ENCODE measurements around the gene HCAR3. TPM values are rescaled to one million over a fixed set of nuclear protein-coding genes. Genes with fewer than 3 reads are reported as not detected.
"Not testable (repeated sequence)": the region's sequence is repeated elsewhere in the genome, so short reads cannot be mapped to it uniquely, and the experiment has no call there.

Gene HCAR3
- polyA plus RNA-seq, 3 donors: 0.10 to 0.40 (median 0.26) TPM

DNA sequence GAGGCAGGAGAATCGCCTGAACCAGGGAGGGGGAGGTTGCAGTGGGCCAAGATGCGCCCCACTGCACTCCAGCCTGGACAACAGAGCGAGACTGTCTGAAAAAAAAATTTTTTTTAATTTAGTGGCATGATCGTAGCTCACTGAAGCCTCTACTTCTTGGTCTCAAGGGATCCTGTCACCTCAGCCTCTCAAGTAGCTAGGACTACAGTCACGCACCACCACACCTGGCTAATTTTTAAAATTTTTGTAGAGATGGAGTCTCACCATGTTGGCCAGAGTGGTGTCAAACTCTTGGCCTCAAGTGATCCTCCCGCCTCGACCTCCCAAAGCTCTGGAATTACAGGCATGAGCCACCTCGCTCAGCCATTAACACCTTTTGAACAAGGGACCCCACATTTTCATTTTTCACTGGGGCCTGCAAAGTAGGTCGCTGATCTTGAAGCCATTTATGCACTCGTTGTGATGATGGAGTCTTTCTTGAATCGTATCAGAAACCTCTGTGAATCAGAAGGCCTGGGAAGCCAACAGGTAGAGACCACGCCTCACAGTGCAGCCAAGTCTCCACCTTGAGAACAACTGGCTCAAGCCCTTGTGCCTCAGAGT lies 8.1 kb upstream of the HCAR3 start:
- DNase-seq: no peak

DNA sequence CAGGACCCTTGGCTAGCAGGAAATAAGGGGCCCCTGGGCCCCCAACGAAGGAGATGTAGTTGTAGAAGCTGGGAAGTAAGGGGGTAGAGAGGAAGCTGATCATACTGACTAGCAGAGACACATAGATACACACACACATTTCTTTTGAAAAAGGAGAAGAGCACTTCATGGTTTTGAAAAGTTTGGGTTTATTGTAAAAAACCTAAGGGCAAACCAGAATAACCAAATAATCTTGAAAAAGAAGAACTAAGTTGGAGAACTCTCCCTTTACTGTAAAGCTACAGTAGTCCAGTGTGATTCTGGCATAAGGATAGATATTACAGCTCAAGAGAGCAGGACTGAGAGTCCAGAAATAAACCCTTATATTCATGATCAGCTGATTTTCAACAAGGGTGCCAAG lies 5.8 kb upstream of the HCAR3 start:
- no peak for DNase-seq

DNA sequence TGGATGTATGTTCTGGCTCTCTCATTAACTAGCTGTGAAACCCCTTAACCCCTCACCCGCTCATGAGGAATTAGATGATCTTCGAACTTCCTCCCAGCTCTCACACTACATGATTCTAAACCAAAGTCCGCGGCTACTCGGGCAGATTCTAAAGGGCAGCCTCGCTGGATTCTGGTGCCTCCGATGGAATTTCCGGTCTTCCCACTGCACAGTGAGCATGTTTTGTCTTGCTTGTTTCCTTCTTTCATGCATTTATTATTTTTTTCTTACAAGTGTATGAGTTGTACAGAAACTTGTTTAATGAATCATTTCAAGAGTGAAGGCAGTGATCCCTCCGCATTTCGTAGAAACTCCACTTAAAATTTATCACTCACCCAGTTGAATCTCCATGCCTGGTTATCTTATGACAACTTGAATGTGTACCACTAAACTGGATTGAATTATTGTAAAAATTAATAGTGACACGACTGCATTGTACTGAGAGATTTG lies 4.5 kb upstream of the HCAR3 start:
- no peak for DNase-seq

DNA sequence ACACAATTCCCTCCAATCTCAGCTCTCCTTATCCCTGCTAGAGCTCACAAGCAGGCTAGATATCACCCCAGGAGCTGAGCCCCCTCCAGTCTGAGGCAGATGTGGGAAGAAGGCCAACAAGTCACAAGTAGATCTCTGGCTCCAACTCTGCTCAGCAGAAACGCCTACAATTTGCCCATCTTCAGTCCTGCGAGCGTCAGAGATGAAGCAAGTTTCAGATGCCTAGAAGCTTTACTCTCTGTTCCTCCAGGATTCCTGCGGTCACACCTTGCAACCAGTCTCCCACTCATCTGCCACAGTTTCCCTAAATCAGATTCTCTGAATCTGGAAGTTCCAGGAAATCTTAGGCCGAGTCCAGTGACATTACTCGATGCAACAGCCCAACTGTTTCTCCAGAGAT lies 1.4 kb downstream of the HCAR3 start:
- not testable (repeated sequence) for DNase-seq

DNA sequence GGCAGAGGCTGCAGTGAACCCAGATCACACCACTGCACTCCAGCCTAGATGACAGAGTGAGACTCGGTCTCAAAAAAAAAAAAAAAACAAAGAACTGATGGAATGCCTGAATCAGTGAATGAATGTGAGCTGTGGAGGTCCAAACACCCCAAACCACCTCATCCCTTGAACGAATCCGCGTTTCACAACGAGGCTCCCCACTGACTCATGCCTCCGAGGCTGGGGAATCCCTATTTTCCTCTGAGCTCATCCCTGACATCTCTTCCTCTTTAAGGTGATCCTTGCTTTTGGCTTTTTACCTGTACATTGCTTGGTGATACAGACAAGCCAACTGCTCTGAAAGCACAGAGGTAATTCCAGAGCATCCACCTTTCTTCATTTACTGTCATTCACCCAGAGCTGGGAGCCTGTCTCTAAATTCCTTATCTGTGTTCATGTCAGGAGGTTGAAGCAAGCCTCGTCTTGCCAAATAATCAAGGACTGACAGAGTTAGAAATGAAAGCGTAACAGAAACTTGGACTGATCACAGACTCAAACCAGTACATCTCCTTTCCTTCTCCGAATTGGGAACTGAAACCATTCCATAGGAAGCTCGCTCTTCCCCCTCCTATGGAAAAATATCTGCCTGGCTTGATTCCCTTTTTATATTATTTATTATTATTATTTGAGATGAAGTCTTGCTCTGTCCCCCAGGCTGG lies 3.0 kb downstream of the HCAR3 start:
- not testable (repeated sequence) for DNase-seq

DNA sequence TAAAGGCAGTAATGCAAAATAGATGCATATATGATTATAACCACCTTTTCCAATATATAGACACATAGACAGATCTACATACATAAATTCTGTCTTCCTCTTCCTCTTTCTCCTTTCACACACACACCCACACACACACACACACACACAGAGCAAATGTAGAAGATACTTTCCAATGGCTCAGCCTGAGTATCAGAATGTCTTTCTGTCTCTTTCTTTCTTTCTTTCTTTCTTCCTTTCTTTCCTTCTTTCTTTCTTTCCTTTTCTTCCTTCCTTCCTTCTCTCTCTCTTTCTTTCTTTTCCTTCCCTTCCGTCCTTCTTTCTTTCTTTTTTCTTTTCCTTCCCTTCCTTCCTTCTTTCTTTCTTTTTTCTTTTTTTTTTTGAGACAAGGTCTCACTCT lies 5.3 kb downstream of the HCAR3 start:
- DNase-seq: not testable (repeated sequence)

DNA sequence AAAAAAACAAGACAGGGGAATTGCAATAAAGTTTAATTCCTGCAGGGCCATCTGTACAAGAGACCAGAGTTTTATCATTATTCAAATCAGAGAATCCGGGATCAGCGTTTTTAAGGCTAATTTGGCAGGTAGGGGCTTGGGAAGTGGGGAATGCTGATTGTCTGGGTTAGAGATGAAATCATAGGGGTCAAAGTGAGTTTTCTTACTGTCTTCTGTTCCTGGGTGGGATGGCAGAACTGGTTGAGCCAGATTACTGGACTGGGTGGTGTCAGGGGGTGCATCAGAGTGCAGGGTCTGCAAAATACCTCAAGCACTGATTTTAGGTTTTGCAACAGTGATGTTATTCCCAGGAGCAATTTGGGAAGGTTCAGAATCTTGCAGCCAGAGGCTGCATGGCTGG lies 6.3 kb downstream of the HCAR3 start:
- DNase-seq: not testable (repeated sequence)

DNA sequence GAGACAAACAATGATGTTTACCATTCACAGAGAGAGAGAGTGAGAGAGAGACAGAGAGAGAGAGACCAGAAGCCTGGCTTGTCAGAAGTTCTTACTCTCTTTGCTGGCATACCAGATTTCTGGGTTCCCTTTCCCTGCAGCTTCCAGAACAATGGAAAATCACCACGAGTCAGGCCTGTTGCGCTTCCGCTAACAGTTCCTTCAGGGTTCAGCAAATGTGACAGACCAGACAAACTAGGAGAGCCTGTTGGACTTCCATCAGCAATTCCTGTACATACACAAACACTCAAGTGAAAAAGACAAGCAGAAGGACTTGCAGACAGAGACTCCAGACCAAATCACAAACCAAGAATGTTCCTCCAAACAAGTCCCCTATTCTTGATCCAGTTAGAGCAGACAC lies 7.3 kb downstream of the HCAR3 start:
- not testable (repeated sequence) for DNase-seq

DNA sequence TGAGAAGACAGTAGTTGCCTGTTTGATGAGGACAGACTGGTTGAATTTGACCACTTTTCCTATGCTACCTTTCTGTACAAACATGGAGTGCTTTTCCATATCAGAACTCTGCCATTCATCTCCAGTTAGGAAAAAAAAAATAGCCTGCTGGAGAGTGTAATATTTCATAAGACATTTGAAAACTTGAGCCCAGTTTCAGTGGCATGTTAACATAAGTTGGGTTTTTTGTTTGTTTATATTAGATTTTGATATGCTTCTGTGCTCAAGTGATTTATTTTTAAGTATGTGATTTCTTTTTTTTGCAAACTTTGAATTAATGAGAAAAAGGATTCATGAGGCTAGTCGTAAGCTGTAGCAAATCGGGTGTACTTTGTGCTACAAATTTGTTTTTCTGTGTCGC lies 12.8 kb downstream of the HCAR3 start:
- DNase-seq: not testable (repeated sequence)

DNA sequence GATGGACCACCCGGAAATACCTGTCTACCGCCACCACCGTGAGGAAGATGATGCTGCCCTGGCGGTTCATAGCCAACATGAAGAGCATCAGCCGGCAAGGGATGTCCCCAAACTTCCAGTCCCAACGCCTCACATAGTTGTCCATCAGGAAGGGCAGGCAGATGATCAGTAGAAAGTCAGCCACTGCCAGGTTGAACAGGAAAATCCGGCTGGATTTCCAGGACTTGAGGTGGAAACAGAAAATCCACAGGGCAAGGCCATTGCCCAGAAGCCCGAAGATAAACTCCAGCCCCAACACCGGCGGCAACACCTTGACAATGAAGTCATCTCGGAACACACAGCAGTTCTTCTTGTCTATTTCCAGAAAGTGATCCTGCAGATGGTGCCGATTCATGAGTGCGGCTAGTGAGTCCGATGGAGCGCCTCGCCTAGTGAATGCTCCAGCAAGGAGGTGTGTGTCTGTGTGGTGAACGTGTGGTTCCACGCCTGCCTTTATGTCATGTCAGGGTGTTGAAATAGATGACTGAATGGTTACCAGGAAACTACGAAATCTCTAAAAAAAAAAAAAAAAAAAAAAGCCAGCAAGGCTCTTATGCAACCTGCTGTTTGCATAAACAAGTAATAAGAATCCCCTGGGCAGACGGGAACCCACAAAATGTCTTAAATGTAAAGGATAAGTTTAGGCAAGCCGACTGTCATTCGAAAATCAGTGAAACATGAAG lies 13.6 kb downstream of the HCAR3 start, which contains the start of gene HCAR2:
Gene HCAR2 (minus strand): TSS at position 468 of the 722 bp plus-strand sequence. CDS start 74 bp downstream, at position 394.
- DNase-seq: not testable (repeated sequence)

DNA sequence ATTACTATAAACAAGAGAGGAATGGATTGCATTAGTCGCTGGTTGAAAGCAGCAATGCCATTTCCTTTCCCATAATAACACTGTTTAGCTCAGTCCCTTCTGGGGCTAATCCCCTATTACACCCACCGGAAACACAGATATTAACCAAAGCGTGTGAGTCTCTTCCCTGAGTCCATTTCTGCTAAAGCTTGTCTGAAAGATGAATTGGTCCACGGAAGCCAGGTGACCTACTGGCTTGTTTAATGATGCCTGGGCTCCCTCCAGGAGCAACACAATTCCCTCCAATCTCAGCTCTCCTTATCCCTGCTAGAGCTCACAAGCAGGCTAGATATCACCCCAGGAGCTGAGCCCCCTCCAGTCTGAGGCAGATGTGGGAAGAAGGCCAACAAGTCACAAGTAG lies 15.1 kb downstream of the HCAR3 start:
- DNase-seq: not testable (repeated sequence)

DNA sequence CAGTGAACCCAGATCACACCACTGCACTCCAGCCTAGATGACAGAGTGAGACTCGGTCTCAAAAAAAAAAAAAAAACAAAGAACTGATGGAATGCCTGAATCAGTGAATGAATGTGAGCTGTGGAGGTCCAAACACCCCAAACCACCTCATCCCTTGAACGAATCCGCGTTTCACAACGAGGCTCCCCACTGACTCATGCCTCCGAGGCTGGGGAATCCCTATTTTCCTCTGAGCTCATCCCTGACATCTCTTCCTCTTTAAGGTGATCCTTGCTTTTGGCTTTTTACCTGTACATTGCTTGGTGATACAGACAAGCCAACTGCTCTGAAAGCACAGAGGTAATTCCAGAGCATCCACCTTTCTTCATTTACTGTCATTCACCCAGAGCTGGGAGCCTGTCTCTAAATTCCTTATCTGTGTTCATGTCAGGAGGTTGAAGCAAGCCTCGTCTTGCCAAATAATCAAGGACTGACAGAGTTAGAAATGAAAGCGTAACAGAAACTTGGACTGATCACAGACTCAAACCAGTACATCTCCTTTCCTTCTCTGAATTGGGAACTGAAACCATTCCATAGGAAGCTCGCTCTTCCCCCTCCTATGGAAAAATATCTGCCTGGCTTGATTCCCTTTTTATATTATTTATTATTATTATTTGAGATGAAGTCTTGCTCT lies 16.4 kb downstream of the HCAR3 start:
- not testable (repeated sequence) for DNase-seq

DNA sequence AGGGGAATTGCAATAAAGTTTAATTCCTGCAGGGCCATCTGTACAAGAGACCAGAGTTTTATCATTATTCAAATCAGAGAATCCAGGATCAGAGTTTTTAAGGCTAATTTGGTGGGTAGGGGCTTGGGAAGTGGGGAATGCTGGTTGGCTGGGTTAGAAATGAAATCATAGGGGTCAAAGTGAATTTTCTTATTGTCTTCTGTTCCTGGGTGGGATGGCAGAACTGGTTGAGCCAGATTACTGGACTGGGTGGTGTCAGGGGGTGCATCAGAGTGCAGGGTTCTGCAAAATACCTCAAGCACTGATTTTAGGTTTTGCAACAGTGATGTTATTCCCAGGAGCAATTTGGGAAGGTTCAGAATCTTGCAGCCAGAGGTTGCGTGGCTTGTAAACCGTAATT lies 19.7 kb downstream of the HCAR3 start:
- not testable (repeated sequence) for DNase-seq

DNA sequence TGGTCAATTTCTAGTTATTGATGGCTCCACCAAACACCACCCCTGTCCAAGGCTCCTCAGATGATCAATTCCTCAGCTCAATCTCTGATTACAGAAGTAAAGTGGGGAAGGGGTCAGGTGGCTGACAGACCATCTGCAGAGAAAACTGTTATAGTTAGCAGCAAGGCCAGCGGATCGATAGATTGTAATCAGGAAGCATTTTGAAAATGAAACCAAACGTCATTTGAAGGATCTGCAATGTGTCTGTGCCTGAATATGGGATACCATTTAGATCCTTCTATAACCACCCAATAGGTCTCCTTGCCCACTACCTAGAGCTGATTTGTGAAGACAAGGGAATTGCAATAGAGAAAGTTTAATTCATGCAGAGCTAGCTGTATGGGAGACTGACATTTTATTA lies 25.0 kb downstream of the HCAR3 start:
- no peak for DNase-seq

DNA sequence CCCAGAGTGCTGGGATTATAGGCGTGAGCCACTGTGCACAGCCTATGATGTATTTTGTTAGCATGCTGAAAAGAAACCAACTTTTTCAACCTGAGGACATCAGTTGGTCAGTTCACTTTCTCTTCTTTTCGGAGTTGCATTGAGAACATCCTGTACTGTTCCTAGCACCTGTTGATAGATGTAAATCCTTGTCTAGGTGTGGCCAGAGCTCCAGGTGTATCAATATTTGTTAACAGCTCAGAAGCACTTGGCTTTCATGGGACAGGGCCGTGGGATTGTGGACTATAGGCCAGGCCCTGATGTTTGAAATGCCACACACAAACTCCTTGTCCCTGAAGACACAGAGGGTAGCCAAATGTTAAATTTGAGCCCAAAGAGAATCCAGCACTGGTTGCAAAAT lies 28.3 kb downstream of the HCAR3 start:
- DNase-seq: no peak

DNA sequence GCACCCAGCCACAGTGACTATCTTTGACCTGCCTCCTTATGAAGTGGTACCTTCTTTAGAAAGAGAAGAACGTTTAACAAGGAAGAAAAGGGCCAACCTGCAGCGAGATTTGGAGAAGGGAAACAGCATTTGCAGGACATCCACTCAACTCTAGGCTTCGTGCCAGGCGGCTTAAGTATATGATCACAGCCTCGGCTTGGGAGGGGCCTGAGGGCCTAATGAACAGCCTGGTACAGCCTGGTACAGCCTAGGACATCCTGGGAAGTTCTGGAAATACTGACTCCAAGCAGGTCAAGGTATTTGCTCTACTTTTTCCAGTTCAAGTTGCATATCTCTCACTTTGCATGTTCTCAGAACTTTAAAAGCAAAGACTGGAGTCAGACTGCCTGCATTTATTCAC lies 29.5 kb downstream of the HCAR3 start:
- DNase-seq: no peak

DNA sequence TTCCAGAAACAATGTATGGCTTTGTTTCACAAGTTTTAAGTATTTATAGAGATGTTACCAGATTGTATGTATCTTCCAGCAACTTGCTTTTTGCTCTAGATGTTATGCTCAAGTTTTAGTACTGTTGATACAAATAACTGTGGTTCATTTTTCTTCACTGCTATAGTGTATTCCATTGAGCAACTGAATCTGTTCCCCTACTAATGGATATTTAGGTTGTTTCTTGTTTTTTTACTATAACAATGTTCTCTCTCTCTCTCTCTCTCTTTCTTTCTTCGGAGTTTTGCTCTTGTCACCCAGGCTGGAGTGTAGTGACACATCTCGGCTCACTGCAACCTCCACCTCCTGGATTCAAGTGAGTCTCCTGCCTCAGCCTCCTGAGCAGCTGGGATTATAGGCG lies 30.1 kb downstream of the HCAR3 start:
- DNase-seq: no peak

DNA sequence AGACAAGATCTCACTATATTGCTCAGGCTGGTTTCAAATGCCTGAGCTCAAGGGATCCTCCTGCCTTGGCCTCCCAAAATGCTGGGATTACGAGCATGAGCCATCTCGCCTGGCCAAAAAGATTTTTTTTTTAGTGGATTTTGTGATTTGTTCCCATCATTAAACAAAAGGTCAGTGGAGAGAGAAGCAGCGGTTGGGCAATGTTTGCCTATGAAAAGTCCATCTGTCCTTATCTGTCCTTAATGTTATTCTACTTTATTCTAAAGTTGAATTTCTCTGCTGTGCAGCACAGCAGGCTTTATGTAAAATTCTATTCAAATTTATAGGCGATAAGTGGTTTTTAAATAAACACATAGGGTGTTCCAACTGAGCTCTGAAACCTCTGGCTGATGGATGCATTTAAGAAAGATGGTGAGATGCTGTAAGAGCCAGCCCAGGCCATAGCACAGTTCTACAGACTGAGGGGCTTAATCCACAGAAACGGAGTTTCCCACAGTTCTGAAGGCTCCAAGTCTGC lies 32.3 kb downstream of the HCAR3 start:
- DNase-seq: no peak

DNA sequence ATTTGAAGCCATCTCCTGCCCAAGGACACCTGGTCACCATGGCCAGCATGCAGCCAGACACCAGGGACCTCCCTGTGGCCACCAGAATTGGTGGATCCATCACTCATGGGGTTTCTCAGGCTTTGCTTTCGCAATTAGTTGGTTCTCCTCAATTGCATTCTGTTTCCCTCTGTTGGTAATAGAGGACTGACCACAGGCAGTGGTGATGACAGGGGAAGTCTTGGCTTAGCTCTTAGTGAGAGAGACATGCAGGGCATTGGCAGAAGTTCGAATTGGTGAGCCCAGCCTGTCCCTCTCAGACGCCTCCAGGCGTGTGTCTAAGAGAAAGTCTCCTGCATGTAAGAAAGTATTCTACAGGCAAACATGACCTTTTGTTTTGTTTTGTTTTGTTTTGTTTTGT lies 34.8 kb downstream of the HCAR3 start:
- no peak for DNase-seq

DNA sequence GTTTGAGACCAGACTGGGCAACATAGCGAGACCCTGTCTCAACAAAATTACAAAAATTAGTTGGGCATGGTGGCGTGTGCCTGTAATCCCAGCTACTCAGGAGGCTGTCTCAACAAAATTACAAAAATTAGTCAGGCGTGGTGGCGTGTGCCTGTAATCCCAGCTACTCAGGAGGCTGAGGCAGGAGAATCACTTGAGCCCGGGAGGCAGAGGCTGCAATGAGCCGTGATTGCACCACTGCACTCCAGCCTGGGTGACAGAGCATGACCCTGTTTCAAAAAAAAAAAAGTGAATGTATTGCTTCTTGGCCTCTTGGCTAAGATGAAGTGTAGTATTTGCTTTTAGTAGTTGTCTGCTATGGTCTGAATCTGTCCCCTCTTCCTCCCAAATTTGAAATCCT lies 35.6 kb downstream of the HCAR3 start:
- DNase-seq: not testable (repeated sequence)

DNA sequence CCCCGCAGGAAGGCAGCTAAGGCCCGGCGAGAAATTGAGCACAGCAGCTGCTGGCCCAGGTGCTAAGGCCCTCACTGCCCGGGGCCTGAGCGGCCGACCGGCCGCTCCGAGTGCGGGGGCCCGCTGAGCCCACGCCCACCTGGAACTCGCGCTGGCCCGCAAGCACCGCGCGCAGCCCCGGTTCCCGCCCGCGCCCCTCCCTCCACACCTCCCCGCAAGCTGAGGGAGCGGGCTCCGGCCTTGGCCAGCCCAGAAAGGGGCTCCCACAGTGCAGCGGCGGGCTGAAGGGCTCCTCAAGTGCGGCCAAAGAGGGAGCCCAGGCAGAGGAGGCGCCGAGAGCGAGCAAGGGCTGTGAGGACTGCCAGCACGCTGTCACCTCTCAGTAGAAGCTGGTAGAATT lies 39.8 kb downstream of the HCAR3 start:
- DNase-seq: not testable (repeated sequence)

DNA sequence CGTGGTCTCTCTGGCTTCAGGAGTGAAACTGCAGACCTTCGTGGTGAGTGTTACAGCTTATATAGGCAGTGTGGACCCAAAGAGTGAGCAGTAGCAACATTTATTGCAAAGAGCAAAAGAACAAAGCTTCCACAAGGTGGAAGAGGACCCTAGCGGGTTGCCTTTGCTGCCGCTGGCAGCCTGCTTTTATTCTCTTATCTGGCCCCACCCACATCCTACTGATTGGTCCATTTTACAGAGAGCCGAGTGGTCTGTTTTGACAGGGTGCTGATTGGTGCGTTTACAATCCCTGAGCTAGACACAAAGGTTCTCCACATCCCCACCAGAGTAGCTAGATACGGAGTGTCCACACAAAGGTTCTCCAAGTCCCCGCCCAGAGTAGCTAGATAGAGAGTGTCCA lies 40.6 kb downstream of the HCAR3 start:
- DNase-seq: not testable (repeated sequence)
